Measurements from ENCODE around the gene SCN2B.

Gene SCN2B

DNA sequence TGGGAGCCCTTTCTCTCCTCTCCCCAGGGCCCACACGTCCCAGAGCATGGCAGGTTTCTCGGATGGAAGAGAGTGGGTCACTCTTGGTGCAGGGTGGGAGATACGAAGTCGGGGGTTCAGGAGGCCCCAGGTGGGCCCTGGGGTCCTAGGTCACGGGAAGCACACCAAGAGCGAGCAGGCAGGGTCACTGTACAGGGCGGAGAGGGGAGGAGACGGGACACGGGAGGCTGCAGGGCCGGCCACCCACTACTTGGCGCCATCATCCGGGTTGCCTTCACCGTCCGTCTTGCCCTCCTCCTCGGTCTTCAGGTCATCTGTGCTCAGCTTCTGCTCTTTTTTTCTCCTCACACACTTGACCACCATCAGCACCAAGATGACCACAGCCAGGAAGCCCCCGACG, 9.8 kb downstream of the SCN2B start:
- Histone ChIP-seq H3K4me3 (ENCODE audit: low read depth, low read length) (no peak overlapping the region), H3K27me3 (ENCODE audit: insufficient read depth, low read length) (peaks cover 78% of the 10 kb centered on the region), H3K36me3 (ENCODE audit: insufficient read depth, low read length) (no peaks in the 10 kb centered on the region)

DNA sequence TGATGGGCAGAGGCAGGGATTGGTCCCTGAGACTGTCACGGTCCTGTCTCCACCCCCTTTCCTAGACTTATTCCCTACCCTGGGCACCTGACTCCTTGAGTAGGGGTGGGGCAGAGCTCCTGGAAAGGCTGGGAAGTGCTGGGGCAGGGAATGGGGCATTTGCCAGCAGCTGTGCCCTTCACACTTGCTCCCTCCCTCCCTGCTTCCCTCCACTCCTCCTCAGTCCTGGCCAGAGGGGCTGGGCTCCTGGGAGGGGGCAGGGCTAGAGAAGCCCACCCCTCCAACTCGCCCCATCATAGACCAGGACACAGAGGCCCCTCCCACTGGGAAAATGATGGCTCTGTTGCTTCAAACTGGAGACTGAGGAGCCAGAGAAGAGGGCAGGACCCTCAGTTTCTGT, 11.6 kb downstream of the SCN2B start:
- Histone ChIP-seq H3K27ac (ENCODE audit: low read depth, low read length) (no peak overlapping the region), H3K4me1 (ENCODE audit: control insufficient read depth, insufficient read depth, low read length, unreplicated experiment) (no peaks in the 10 kb centered on the region), H3K4me3 (ENCODE audit: low read depth, low read length) (no peak overlapping the region), H3K36me3 (ENCODE audit: insufficient read depth, low read length) (no peaks in the 10 kb centered on the region), H3K27me3 (ENCODE audit: insufficient read depth, low read length) (peaks cover 78% of the 10 kb centered on the region), H2AFZ (ENCODE audit: low read length, unreplicated experiment) (no peak overlapping the region), H3K79me2 (ENCODE audit: control insufficient read depth, insufficient read depth, low read length, unreplicated experiment) (no peaks in the 10 kb centered on the region)

More for the DNA sequence above, 9.8 kb downstream of the SCN2B start:
- H2AFZ ChIP-seq (ENCODE audit: low read length, unreplicated experiment) = no peak overlapping the region
- no peaks in the 10 kb centered on the region for H3K4me1 ChIP-seq (ENCODE audit: control insufficient read depth, insufficient read depth, low read length, unreplicated experiment)
- H3K79me2 ChIP-seq (ENCODE audit: control insufficient read depth, insufficient read depth, low read length, unreplicated experiment) = no peaks in the 10 kb centered on the region
- no peak overlapping the region for H3K27ac ChIP-seq (ENCODE audit: low read depth, low read length)

DNA sequence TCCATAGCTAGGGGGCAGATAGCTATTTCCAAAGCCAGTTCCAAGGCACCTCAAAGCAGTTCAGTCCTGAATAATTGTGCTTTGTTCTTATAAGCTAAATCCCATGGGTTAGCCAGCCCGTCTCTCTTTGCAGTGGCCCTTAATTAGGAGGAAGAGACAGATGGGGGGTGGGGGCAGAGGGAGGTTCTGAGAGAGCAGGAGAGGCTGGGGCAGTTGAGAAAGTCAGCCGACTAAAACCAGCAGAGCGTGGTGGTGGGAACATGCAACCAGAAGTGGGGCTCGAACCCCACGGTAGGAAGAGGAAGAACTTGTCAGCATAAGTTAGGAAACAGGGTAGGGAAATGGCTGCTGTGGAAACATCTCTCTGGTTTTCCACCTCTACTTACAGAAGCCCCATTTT, 12.9 kb downstream of the SCN2B start:
- peaks cover 78% of the 10 kb centered on the region for H3K27me3 ChIP-seq (ENCODE audit: insufficient read depth, low read length)
- H3K27ac ChIP-seq (ENCODE audit: low read depth, low read length) = no peak overlapping the region
- H3K4me1 ChIP-seq (ENCODE audit: control insufficient read depth, insufficient read depth, low read length, unreplicated experiment) = no peaks in the 10 kb centered on the region
- H3K36me3 ChIP-seq (ENCODE audit: insufficient read depth, low read length) = no peaks in the 10 kb centered on the region
- no peak overlapping the region for H2AFZ ChIP-seq (ENCODE audit: low read length, unreplicated experiment)
- no peak overlapping the region for H3K4me3 ChIP-seq (ENCODE audit: low read depth, low read length)
- no peaks in the 10 kb centered on the region for H3K79me2 ChIP-seq (ENCODE audit: control insufficient read depth, insufficient read depth, low read length, unreplicated experiment)

DNA sequence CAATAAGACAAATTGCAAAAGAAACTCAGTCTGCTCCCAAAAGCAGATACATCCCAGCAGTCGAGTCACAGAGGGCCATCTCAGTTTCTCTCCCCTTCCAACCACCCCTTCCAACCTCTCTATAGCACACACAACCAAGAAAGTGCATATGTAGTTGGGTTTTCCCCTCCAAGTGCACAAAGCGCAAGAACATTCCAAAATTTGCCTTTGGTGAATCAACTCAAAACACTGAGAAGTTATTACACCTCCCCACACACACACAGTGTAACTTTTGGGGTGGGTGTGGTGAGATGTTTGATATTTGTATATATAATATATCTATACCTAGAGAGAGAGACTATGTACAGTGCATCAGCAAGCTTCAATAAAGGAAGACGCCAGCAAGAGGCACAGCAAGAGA, 13.6 kb downstream of the SCN2B start:
- Histone ChIP-seq H3K4me3 (ENCODE audit: low read depth, low read length) (no peak overlapping the region), H3K4me1 (ENCODE audit: control insufficient read depth, insufficient read depth, low read length, unreplicated experiment) (no peaks in the 10 kb centered on the region), H3K27ac (ENCODE audit: low read depth, low read length) (no peak overlapping the region), H3K79me2 (ENCODE audit: control insufficient read depth, insufficient read depth, low read length, unreplicated experiment) (no peaks in the 10 kb centered on the region), H3K36me3 (ENCODE audit: insufficient read depth, low read length) (no peaks in the 10 kb centered on the region), H2AFZ (ENCODE audit: low read length, unreplicated experiment) (no peak overlapping the region), H3K27me3 (ENCODE audit: insufficient read depth, low read length) (peaks cover 78% of the 10 kb centered on the region)

DNA sequence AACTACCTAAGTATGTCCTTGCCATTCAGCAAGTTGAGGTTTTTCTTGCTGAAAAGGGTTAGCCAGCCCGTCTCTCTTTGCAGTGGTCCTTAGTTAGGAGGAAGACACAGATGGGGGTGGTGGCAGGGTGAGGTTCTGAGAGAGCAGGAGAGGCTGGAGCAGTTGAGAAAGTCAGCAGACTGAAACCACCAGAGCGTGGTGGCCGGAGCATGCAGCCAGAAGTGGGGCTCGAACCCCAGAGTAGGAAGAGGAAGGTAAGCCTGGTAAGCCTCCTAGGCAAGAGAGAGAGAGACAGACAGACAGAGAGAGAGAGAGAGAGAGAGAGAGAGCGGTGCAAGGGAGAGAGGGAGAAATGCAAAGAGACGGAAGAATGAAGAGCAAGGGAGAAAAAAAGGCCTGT, 14.7 kb downstream of the SCN2B start:
- Histone ChIP-seq H3K79me2 (ENCODE audit: control insufficient read depth, insufficient read depth, low read length, unreplicated experiment) (no peaks in the 10 kb centered on the region), H3K27ac (ENCODE audit: low read depth, low read length) (no peak overlapping the region), H3K4me1 (ENCODE audit: control insufficient read depth, insufficient read depth, low read length, unreplicated experiment) (no peaks in the 10 kb centered on the region), H3K27me3 (ENCODE audit: insufficient read depth, low read length) (peaks cover 78% of the 10 kb centered on the region), H3K4me3 (ENCODE audit: low read depth, low read length) (no peak overlapping the region), H3K36me3 (ENCODE audit: insufficient read depth, low read length) (no peaks in the 10 kb centered on the region), H2AFZ (ENCODE audit: low read length, unreplicated experiment) (no peak overlapping the region)

DNA sequence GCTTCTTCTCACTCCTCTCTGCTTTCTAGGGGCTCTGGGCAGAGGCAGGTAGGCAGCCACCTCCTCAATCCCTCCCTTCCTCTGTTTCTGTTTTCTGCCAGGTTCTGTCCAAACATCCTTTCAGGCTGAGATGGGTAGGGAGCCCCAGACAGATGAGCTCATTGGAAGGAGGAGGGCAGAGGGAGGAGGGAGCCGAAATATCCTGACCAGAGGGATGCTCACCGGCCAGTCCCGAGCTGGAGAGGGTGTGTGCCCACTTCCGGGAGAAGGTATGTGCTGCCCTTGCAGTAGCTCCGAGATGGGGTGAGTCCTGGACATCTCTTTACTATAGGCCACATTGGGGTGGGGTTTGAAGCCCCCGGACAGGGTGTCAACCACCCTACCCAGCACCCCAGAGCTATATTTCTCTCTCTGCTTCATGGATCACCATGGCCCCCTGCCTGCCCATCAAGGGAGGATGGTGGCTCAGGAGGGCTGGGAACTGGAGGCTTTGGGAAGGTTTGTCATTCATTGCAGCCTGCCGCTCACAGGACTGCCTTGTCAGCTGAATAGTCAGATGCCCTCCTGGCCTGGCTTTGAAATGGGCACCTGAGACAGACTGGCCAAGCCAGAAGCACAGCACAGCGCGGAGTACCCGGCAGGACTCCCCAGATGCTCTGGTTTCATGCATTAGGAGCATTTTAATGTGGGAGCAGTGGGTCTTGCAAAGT, 19.1 kb downstream of the SCN2B start:
- no peaks in the 10 kb centered on the region for H3K36me3 ChIP-seq (ENCODE audit: insufficient read depth, low read length)
- H3K27ac ChIP-seq (ENCODE audit: low read depth, low read length) = no peak overlapping the region
- no peaks in the 10 kb centered on the region for H3K4me1 ChIP-seq (ENCODE audit: control insufficient read depth, insufficient read depth, low read length, unreplicated experiment)
- no peaks in the 10 kb centered on the region for H3K79me2 ChIP-seq (ENCODE audit: control insufficient read depth, insufficient read depth, low read length, unreplicated experiment)
- no peak overlapping the region for H2AFZ ChIP-seq (ENCODE audit: low read length, unreplicated experiment)
- peaks cover 98% of the 10 kb centered on the region for H3K27me3 ChIP-seq (ENCODE audit: insufficient read depth, low read length)
- H3K4me3 ChIP-seq (ENCODE audit: low read depth, low read length) = no peak overlapping the region

DNA sequence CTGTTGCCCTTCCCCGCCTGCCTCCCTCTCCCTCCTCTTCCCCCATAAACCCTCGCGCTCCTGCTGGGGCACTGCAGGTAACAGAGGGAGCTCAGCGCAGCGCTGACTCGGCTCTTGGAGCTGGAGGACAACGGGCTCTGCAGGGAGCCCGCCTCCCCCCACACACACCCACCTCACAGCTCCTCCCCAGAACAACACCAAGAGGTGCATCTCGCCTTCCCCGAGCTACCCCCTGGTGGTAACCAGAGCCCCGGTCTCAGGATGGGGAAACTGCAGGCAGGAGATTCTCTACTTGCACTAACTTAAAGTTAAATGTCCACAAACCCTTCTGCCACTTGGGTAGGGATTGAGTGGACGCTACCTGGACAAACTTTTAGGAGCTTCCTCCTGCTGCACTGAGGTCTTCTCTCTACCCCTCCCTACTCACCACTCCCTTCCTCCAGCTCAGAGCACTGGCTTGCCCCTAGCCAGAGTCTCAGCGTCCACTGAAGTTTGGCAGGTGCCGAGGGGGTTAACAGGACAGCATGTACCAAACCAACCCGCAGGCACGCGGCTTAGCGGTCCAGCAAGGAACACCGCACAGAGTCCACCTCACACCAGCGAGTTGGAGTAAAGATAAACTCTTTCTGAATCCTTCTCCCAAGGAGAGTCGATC, 19.8 kb downstream of the SCN2B start:
- Histone ChIP-seq H3K79me2 (ENCODE audit: control insufficient read depth, insufficient read depth, low read length, unreplicated experiment) (no peaks in the 10 kb centered on the region), H3K4me1 (ENCODE audit: control insufficient read depth, insufficient read depth, low read length, unreplicated experiment) (no peaks in the 10 kb centered on the region), H3K4me3 (ENCODE audit: low read depth, low read length) (no peak overlapping the region), H3K36me3 (ENCODE audit: insufficient read depth, low read length) (no peaks in the 10 kb centered on the region), H3K27ac (ENCODE audit: low read depth, low read length) (no peak overlapping the region), H3K27me3 (ENCODE audit: insufficient read depth, low read length) (peaks cover 98% of the 10 kb centered on the region), H2AFZ (ENCODE audit: low read length, unreplicated experiment) (no peak overlapping the region)

DNA sequence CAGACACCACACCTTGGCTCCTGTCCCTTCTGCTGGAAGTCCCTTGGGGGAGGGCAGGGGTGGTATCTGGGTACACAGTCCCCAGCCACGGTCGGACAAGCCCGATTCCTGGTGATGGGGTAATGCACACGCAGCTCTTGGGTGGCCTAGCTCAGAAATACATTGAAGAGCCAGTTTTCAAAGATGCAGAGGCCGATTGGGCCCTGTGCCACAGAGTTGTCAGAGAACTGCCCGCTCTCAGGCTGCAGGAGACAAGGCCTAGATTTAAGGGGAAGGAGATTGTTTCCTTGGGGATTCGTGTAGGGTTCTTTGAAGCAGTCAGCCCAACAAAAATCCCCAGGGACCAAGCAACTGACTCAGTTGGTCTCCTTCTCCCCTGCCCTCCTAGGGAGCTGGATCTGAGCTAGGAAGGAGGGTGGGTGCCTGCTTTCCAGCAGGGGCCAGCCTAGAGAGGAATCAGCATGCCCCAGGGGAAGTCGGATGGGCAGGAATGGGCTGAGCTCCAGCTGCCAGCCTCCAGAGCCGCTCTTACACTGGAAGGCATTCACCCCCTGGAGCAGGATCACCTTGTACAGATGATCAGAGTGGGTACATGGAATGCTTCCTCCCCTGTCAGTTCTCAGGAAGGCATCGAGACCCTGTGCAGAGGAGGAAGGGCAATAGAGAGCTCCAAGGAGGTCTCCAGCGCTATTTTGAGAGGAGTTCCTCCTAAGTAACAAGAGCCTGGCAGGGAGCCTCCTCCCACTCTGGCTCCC, 20.5 kb downstream of the SCN2B start:
- no peaks in the 10 kb centered on the region for H3K36me3 ChIP-seq (ENCODE audit: insufficient read depth, low read length)
- no peaks in the 10 kb centered on the region for H3K79me2 ChIP-seq (ENCODE audit: control insufficient read depth, insufficient read depth, low read length, unreplicated experiment)
- no peak overlapping the region for H2AFZ ChIP-seq (ENCODE audit: low read length, unreplicated experiment)
- no peak overlapping the region for H3K27ac ChIP-seq (ENCODE audit: low read depth, low read length)
- H3K4me1 ChIP-seq (ENCODE audit: control insufficient read depth, insufficient read depth, low read length, unreplicated experiment) = no peaks in the 10 kb centered on the region
- H3K4me3 ChIP-seq (ENCODE audit: low read depth, low read length) = no peak overlapping the region
- peaks cover 98% of the 10 kb centered on the region for H3K27me3 ChIP-seq (ENCODE audit: insufficient read depth, low read length)

DNA sequence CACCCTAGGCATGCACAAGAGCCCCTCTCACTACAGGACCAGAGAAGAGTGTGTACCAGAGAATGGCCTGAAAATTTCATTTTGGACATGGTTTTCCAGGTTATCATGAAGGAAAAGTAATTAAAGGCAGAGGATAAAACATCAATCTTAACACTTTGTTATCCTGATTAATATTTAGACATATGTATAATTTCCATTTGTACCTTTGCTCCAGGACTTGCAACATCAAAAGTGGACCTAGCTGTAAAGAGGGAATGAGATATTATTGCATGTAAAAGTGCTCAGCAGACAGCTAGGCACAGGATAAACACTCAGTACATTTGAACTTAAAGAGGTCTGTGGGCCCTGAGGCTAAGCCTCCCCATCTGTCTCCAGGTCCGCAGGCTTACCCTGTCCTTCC, 21.8 kb downstream of the SCN2B start:
- Histone ChIP-seq H3K27me3 (ENCODE audit: insufficient read depth, low read length) (peaks cover 99% of the 10 kb centered on the region), H2AFZ (ENCODE audit: low read length, unreplicated experiment) (no peak overlapping the region), H3K79me2 (ENCODE audit: control insufficient read depth, insufficient read depth, low read length, unreplicated experiment) (no peaks in the 10 kb centered on the region), H3K4me3 (ENCODE audit: low read depth, low read length) (no peak overlapping the region), H3K27ac (ENCODE audit: low read depth, low read length) (no peak overlapping the region), H3K36me3 (ENCODE audit: insufficient read depth, low read length) (no peaks in the 10 kb centered on the region), H3K4me1 (ENCODE audit: control insufficient read depth, insufficient read depth, low read length, unreplicated experiment) (no peaks in the 10 kb centered on the region)

DNA sequence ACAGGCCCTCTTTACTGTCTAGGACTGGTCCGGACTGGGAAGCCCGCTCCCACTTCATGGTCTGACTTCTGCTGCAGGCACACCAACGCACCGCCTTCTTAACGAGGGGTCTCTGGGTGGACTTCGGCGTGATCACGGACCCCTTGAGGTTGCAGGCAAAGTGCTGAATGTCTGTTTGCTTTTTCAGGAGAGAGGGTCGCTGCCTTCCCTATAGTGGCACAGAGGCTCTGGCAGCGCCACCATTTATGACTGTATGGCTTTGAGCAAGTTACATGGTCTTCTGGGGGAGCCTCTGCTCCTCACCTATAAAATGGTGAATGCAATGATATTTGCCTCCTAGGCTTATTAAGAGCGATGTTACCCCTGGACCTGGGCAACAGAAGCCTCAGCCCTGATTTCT, 22.5 kb downstream of the SCN2B start:
- no peaks in the 10 kb centered on the region for H3K36me3 ChIP-seq (ENCODE audit: insufficient read depth, low read length)
- H3K4me1 ChIP-seq (ENCODE audit: control insufficient read depth, insufficient read depth, low read length, unreplicated experiment) = no peaks in the 10 kb centered on the region
- no peaks in the 10 kb centered on the region for H3K79me2 ChIP-seq (ENCODE audit: control insufficient read depth, insufficient read depth, low read length, unreplicated experiment)
- no peak overlapping the region for H2AFZ ChIP-seq (ENCODE audit: low read length, unreplicated experiment)
- H3K4me3 ChIP-seq (ENCODE audit: low read depth, low read length) = no peak overlapping the region
- peaks cover 99% of the 10 kb centered on the region for H3K27me3 ChIP-seq (ENCODE audit: insufficient read depth, low read length)
- H3K27ac ChIP-seq (ENCODE audit: low read depth, low read length) = no peak overlapping the region

DNA sequence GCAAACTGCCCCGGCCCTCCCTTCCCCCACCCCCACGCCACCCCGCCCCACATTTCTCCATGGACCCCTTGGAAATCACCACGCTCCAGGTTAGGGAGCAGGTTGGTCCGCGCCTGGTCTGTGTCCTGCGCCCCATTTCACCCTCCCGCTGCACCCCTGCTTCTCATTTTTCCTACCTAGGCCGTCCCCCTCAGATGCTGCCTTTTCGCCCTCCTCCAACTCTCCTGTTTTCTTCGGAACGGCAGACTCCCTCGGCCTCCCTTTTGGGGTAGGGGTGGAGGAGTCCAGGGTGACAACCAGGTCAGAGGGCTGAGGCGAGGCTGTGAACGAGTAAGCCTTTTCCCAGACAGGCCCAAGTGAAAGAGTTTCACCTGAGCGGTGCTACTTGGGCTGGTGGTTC, 22.9 kb downstream of the SCN2B start:
- no peaks in the 10 kb centered on the region for H3K36me3 ChIP-seq (ENCODE audit: insufficient read depth, low read length)
- H3K4me3 ChIP-seq (ENCODE audit: low read depth, low read length) = no peak overlapping the region
- H3K27me3 ChIP-seq (ENCODE audit: insufficient read depth, low read length) = peaks cover 99% of the 10 kb centered on the region
- H2AFZ ChIP-seq (ENCODE audit: low read length, unreplicated experiment) = no peak overlapping the region
- no peaks in the 10 kb centered on the region for H3K79me2 ChIP-seq (ENCODE audit: control insufficient read depth, insufficient read depth, low read length, unreplicated experiment)
- no peaks in the 10 kb centered on the region for H3K4me1 ChIP-seq (ENCODE audit: control insufficient read depth, insufficient read depth, low read length, unreplicated experiment)
- no peak overlapping the region for H3K27ac ChIP-seq (ENCODE audit: low read depth, low read length)

All from ACC112 (cell line).